Measurements from ENCODE around the gene NCKAP5. TPM values are rescaled to one million over a fixed set of nuclear protein-coding genes. Genes with fewer than 3 reads are reported as not detected.

NCKAP5 gene
- total RNA-seq, 1 experiment from 2014 or later, result 1.1 TPM

DNA sequence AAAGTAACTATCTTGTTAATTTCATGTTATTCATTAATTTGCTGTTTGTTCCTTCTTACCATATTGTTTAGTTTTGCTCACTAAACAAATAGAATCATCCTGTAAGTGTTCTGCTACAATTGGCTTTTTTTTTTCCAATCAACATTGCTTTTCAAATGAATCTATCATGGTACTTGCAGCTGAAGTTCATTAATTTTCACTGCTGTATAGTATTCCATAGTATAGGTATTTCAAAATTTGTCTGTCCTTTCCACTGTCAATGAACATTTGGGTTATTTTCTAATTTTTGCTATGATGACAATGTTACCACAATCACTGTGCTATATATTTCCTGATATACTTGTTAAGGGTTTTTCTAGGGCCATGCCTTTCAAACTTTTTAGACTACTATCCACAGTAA, 809.3 kb downstream of the NCKAP5 start:
- DNase-seq (ENCODE audit: low read depth), result no peak

GRCh38 chr2:132757676-132758075, 810.6 kb downstream of the NCKAP5 start:
- DNase-seq (ENCODE audit: low read depth), result peak; percentile 55

- DNase-seq (ENCODE audit: low read depth), result no peak
These were observed 811.2 kb downstream of the NCKAP5 start for GRCh38 chr2:132757002-132757589.

DNA sequence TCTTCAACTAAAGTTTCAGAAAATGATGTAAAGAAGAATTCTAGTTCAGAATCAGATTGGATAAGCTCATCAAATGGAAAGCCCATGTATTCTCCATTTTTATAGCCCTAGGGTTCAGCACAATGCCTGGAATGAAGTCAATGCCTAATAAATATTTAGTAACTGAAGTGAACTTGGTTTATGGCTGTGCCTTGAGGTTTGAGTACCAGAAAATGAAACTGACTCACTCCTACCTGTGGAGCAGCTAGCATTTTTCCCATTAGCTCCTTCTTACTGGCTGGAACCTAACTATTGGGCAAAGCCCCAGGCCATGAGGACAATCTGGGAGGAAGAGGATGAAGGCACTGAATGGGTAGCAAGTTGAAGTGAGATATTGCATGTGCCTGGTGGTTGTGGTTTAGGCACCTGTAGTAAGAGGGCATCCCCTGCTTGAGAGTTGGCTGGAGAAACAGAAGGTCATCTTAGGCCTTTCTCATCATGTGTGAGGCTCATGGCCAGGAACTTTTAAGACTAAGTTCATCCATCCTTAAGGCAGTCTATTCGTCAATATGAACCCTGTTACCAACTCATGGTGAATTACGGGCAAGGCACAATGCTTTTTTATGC, 813.3 kb downstream of the NCKAP5 start:
- DNase-seq (ENCODE audit: low read depth), result no peak

- no peak for DNase-seq (ENCODE audit: low read depth)
These were observed 813.9 kb downstream of the NCKAP5 start for GRCh38 chr2:132754392-132754791.

DNA sequence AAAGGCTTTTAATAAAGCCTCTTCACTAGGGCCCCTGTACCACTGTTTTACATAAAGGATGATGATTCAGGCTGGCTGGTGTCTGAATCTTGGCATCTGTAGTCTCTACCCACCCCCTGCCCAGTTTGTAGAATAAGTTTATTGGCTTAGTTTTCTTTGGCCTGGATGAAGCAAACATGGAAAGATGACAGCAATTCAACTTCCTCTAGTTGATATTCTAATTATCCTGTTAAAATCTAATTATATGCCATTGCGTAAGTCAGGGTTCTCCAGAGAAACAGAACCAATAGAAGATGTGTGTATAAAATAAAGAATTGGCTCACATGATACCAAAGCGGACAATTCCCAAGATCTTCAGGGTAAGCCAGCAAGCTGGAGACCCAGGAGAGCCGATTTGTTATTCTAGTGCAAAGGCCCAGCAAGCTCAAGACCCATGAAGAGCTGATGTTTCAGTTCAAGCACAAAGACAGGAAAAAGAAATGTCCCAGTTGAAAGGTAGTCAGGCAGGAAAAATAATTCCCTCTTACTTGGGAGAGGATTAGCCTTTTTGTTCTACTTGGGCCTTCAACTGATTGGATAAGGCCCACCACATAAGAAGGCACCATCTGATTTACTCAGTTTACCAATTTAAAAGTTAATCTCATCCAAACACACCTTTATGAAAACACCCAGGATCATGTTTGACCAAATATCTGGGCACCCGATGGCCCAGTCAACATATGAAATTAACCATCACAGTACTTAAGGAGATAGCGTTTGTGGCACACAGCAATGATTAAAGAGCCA, 815.6 kb downstream of the NCKAP5 start:
- DNase-seq (ENCODE audit: low read depth), result no peak

DNA sequence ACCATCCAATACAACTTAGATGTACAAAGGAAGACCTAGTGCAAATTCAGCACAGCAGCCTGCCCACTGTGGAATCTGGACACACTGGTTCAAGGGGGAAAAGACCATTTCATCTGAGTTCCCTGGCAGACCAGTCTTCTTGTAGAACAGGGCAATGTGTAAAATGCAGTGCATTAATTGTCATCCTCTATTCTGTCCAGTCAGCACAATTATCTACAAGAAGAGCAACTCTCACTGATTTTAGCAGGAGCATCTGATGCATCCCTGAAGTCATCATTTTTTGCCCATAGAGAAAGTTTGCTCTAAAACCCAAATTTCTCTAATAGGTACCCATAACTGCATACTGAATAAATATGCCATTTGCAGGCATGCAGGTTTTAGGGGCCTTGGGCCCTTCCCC, 816.4 kb downstream of the NCKAP5 start:
- DNase-seq (ENCODE audit: low read depth), result no peak

GRCh38 chr2:132750606-132751005, 817.7 kb downstream of the NCKAP5 start:
- DNase-seq (ENCODE audit: low read depth), result no peak

GRCh38 chr2:132747046-132747445, 821.2 kb downstream of the NCKAP5 start:
- no peak for DNase-seq (ENCODE audit: low read depth)

DNA sequence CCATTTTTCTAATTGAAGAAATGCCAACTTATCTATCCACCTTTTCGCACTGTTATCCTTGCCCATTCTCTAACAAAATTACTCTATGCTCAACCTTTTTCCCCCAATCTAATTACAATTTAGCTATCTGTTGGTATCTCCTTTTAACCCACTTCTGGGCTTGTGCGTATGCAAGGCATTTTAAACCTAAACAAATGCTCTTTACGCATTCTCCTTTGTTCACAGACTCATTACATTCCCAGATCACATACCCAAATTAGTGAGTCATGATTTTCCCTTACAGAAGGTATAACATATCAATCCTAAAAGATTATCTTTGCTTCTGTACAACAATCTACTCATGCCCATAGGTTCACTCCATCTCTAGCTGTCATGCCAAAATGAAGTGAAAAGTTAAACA, 826.5 kb downstream of the NCKAP5 start:
- DNase-seq (ENCODE audit: low read depth), result no peak

DNA sequence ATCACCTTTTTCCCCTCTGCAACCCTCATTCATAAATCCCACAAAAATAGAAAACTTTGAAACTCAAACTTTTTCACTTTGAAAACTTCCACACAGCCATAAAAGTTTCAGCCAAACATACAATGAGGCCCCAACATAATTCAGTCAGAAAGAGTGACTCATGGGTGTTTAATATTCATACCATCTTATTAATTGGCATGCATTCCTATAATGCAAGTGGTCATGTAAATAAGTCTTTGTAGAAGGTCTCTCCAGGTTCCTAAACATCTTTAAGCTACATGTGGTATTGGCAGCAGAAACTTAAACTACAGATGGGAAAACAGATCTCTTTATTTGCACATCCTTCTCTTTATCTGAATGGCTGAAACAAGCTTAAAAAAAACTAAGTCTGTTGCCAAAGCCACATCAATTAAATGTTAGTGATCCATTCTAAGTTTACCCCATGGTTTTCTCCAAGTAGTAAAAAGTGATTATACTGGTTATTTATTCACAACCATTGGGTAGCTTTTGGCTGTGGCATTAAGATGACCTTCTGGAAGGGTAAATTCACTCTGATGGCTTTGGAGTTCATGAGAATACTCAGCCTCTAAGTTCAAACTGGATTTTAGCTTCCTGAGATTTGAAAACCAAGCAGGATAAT, 828.1 kb downstream of the NCKAP5 start:
- DNase-seq (ENCODE audit: low read depth), result no peak

DNA sequence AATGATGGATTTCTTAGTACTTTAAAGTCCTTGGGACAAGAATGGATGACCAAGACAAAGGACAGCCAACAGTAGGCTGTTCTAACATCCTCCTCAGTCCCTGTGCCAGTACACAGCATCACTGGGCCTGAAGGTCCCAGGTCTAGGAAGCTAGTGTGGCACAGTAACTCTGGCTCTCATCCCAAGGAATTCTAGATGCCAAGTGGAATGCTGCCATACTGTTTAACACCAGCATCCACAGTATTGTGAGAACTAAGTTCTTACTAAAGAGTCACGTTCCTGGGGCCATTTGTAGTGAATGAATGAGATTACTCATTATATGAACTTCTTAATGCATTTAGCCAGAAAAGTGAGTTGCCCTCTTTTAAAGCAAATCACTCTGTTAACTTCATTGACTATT, 830.0 kb downstream of the NCKAP5 start:
- DNase-seq (ENCODE audit: low read depth), result no peak

DNA sequence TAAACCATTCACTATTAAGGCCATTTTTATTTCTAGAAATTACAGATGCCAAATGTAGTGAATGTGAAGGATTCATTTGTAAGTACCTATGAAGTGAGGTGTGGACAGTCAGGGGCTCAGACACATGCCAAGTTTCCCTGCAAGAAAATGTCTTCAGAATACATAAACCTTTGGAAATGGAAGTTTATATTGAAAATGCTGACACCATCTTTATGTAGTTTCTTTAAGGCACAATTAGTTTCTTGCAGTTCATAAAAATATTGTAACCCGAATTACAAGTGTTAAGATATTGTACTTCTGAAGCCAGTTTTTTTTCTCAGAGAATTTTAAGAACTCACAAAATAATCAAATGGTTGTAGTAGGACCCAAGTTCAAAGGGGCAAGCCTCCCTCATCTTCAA, 832.2 kb downstream of the NCKAP5 start:
- DNase-seq (ENCODE audit: low read depth), result no peak

- DNase-seq (ENCODE audit: low read depth), result no peak
These were observed 833.3 kb downstream of the NCKAP5 start for GRCh38 chr2:132734961-132735360.

DNA sequence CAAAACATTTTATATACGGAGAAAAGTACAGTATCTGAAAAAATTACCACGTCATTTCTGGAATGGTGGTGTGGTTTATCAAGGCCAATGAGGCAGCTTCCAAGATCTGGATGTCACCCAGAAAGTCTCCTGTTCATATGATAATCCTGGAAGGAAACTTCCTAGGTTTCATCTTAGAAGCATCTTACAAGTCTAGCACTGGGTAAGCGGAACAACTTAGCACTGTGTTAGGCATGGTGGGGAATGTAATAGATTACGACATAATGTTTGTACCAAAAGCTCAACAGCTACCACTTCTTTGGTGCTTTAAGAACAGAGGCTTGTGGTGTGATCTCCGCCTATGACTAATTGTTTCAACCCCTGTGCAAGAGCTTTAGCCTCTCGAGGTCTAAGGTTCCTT, 835.2 kb downstream of the NCKAP5 start:
- DNase-seq (ENCODE audit: low read depth), result no peak

GRCh38 chr2:132732694-132733093, 835.6 kb downstream of the NCKAP5 start:
- DNase-seq (ENCODE audit: low read depth), result no peak

DNA sequence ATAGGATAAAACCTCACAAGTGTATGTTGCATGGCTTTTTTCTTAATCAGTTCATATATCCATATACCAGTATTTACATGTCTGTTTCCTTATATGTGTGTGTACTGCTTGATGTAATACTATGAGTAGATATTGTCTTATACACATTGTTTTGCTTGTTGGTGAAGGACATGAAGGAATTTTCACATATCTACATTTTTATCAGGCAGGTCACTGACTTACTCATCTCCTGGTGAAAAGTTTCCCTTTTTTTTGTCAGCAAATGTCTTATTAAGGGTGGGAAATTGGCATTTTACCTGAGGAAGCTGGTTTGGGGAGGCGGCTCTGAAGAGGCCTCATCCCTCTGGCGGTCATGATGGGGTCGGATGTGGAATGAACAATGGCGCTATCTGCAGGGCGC, 836.8 kb downstream of the NCKAP5 start:
- no peak for DNase-seq (ENCODE audit: low read depth)

- no peak for DNase-seq (ENCODE audit: low read depth)
These were observed 837.7 kb downstream of the NCKAP5 start for GRCh38 chr2:132730611-132731010.

- no peak for DNase-seq (ENCODE audit: low read depth)
These were observed 838.7 kb downstream of the NCKAP5 start for GRCh38 chr2:132729522-132729921.

- no peak for DNase-seq (ENCODE audit: low read depth)
These were observed 842.1 kb downstream of the NCKAP5 start for GRCh38 chr2:132726155-132726554.

- no peak for DNase-seq (ENCODE audit: low read depth)
These were observed 842.5 kb downstream of the NCKAP5 start for GRCh38 chr2:132725748-132726147.

- DNase-seq (ENCODE audit: low read depth), result no peak
These were observed 843.1 kb downstream of the NCKAP5 start for GRCh38 chr2:132725148-132725547.

GRCh38 chr2:132721938-132722337, 846.3 kb downstream of the NCKAP5 start:
- no peak for DNase-seq (ENCODE audit: low read depth)

Measured in RPMI7951 (cell line).